Esophagus muscularis mucosa (tissue), 4 donors: ENCODE results near the gene TAAR2. TPM values are rescaled to one million over a fixed set of nuclear protein-coding genes. Genes with fewer than 3 reads are reported as not detected.

ENCODE experiments used
- DNase-seq: peaks from one replicate; pipeline ENCODE4 v3.0.0-alpha.2; 2017; ENCODE audit errors: extremely low spot score
- H3K27ac ChIP-seq, 4 donors: fragments of 200-600 bp; sonication (generic); replicated peaks in 1 of 4; 1 replicate in 3 of 4; 2 replicates in 1 of 4; pipeline ENCODE4 v1.5.1; 2016 to 2019; ENCODE audit warnings: mild to moderate bottlenecking in 1 of 4
- H3K27me3 ChIP-seq, 4 donors: fragments of 200-600 bp; sonication (generic); one replicate each; pipeline versions ENCODE4 v1.5.1 to v1.6.0; 2016 to 2019
- H3K36me3 ChIP-seq, 4 donors: fragments of 200-600 bp; sonication (generic); one replicate each; pipeline ENCODE4 v1.5.1; 2016 to 2019
- H3K4me1 ChIP-seq, 4 donors: fragments of 200-600 bp; sonication (generic); one replicate each; pipeline ENCODE4 v1.5.1; 2016 to 2019
- H3K4me3 ChIP-seq, 4 donors: fragments of 200-600 bp; sonication (generic); 1 replicate in 2 of 4; 2 replicates in 2 of 4; pipeline ENCODE4 v1.5.1; 2016 to 2019; ENCODE audit warnings: mild to moderate bottlenecking in 4 of 4, moderate library complexity in 1 of 4
- H3K9me3 ChIP-seq, 4 donors: fragments of 200-600 bp; sonication (generic); 1 replicate in 3 of 4; 2 replicates in 1 of 4; pipeline ENCODE4 v1.5.1; 2016 to 2019
- EP300 ChIP-seq: sonication (generic); formaldehyde crosslinking; IDR thresholded peaks from one replicate; pipeline ENCODE4 v1.6.1; 2017; ENCODE audit warnings: antibody characterized with exemption
- POLR2A ChIP-seq: fragments of 450-650 bp; IDR thresholded peaks from one replicate; pipeline ENCODE4 v1.6.1; 2017; ENCODE audit warnings: antibody characterized with exemption, moderate library complexity, mild to moderate bottlenecking, low read depth
- POLR2AphosphoS5 ChIP-seq, 2 donors: sonication (generic); formaldehyde crosslinking; IDR thresholded peaks; one replicate each; pipeline ENCODE4 v1.6.1; 2017; ENCODE audit warnings: antibody characterized with exemption in 2 of 2
- WGBS: methylation state at CpG from one replicate; pipeline ENCODE4 v1.1.5; 2018; 5-methylcytosine and 5-hydroxymethylcytosine counted together
- intact Hi-C: fragments of 100-400 bp; cut with DNase I; formaldehyde crosslinking; loops from one replicate; pipeline ENCODE4 v1.15.1; 2023
- total RNA-seq, 4 donors: library from RNA; depleted of rRNA; stranded (reverse); fragments of >200 nt; gene quantifications; one replicate each; pipeline versions ENCODE4 v1.1.0 to v1.2.1, GENCODE V29; 2016
- TF ChIP-seq, protein P1 (sequence below), 3 experiments: fragments of 200-600 bp in 2 of 3; fragments of 450-650 bp in 1 of 3; sonication (generic) in 2 of 3; IDR thresholded peaks; one replicate each; pipeline ENCODE4 v1.5.1; 2017 to 2019; ENCODE audit warnings: antibody characterized with exemption in 3 of 3, mild to moderate bottlenecking in 2 of 3, moderate library complexity in 1 of 3

The TAAR2 gene, protein sequence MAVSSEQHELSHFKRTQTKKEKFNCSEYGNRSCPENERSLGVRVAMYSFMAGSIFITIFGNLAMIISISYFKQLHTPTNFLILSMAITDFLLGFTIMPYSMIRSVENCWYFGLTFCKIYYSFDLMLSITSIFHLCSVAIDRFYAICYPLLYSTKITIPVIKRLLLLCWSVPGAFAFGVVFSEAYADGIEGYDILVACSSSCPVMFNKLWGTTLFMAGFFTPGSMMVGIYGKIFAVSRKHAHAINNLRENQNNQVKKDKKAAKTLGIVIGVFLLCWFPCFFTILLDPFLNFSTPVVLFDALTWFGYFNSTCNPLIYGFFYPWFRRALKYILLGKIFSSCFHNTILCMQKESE
- not detected for total RNA-seq

- Histone ChIP-seq H3K27me3 (peaks cover 0 to 5% (median 0%) of the 10 kb centered on the region in 4 donors), H3K9me3 (peaks cover 0 to 5% (median 0%) of the 10 kb centered on the region in 4 donors), H3K4me3 (no peak within 1 kb of the TSS), H3K27ac (no peak within 1 kb of the TSS), H3K36me3 (no peaks in the 10 kb centered on the region), H3K4me1 (no peaks in the 10 kb centered on the region)
- TF ChIP-seq EP300: no peak
- no peak for TF ChIP-seq POLR2A
- TF ChIP-seq POLR2AphosphoS5 (IDR thresholded peaks at IDR 0.05): no peak
- TF ChIP-seq, protein P1, sequence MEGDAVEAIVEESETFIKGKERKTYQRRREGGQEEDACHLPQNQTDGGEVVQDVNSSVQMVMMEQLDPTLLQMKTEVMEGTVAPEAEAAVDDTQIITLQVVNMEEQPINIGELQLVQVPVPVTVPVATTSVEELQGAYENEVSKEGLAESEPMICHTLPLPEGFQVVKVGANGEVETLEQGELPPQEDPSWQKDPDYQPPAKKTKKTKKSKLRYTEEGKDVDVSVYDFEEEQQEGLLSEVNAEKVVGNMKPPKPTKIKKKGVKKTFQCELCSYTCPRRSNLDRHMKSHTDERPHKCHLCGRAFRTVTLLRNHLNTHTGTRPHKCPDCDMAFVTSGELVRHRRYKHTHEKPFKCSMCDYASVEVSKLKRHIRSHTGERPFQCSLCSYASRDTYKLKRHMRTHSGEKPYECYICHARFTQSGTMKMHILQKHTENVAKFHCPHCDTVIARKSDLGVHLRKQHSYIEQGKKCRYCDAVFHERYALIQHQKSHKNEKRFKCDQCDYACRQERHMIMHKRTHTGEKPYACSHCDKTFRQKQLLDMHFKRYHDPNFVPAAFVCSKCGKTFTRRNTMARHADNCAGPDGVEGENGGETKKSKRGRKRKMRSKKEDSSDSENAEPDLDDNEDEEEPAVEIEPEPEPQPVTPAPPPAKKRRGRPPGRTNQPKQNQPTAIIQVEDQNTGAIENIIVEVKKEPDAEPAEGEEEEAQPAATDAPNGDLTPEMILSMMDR (IDR thresholded peaks at IDR 0.05): no peak
- 89% methylated on average over 6 of the region's 6 CpGs for WGBS
- intact Hi-C loops: no loop called here
- no peak for DNase-seq
Observed at GRCh38 chr6:132624175-132624574, at the start of gene TAAR2. TAAR2 (minus strand) TSS chr6:132624275; CDS start chr6:132624275, 0 bp downstream.

GRCh38 chr6:132673376-132674094, 49.5 kb upstream of the TAAR2 start:
- WGBS: 84% methylated on average over 10 of the region's 10 CpGs
- Histone ChIP-seq H3K27ac (no peak overlapping the region), H3K27me3 (no peaks in the 10 kb centered on the region), H3K36me3 (no peaks in the 10 kb centered on the region), H3K4me1 (peaks cover 0 to 3% (median 0%) of the 10 kb centered on the region in 4 donors), H3K9me3 (no peaks in the 10 kb centered on the region), H3K4me3 (no peak overlapping the region)
- intact Hi-C loops: loop anchor here (10.0 kb wide), 1 partner anchor 91 kb away; no protein-coding TSS in a partner anchor
- DNase-seq: no peak
- no peak for TF ChIP-seq EP300
- no peak for TF ChIP-seq POLR2AphosphoS5 (IDR thresholded peaks at IDR 0.05)
- TF ChIP-seq POLR2A: no peak
- TF ChIP-seq, protein P1 (IDR thresholded peaks at IDR 0.05): no peak

GRCh38 chr6:132671295-132671694, 47.2 kb upstream of the TAAR2 start:
- DNase-seq: no peak
- 81% methylated on average over 1 of the region's 1 CpG for whole genome bisulfite sequencing

GRCh38 chr6:132669690-132670291, 45.7 kb upstream of the TAAR2 start:
- no peak for TF ChIP-seq POLR2AphosphoS5 (IDR thresholded peaks at IDR 0.05)
- TF ChIP-seq, protein P1 (IDR thresholded peaks at IDR 0.05): peak; percentile 37 to 56 (median 41)
- H3K27me3 ChIP-seq: no peaks in the 10 kb centered on the region
- 7% methylated on average over 4 of the region's 4 CpGs for WGBS
- intact Hi-C loops: loop anchor here (10.0 kb wide), 1 partner anchor 95 kb away; no protein-coding TSS in a partner anchor
- no peak overlapping the region for H3K27ac ChIP-seq
- no peak overlapping the region for H3K4me3 ChIP-seq
- no peaks in the 10 kb centered on the region for H3K36me3 ChIP-seq
- no peaks in the 10 kb centered on the region for H3K9me3 ChIP-seq
- DNase-seq: no peak
- peaks cover 0 to 3% (median 0%) of the 10 kb centered on the region in 4 donors for H3K4me1 ChIP-seq

More at GRCh38 chr6:132671295-132671694, 47.2 kb upstream of the TAAR2 start:
- H3K4me1 ChIP-seq: peaks cover 0 to 3% (median 0%) of the 10 kb centered on the region in 4 donors
- H3K36me3 ChIP-seq: no peaks in the 10 kb centered on the region
- no peaks in the 10 kb centered on the region for H3K9me3 ChIP-seq
- no peak overlapping the region for H3K27ac ChIP-seq
- intact Hi-C loops: loop anchor here (10.0 kb wide), 1 partner anchor 94 kb away; no protein-coding TSS in a partner anchor
- H3K4me3 ChIP-seq: no peak overlapping the region
- no peak for TF ChIP-seq EP300
- no peak for TF ChIP-seq POLR2AphosphoS5 (IDR thresholded peaks at IDR 0.05)
- TF ChIP-seq, protein P1 (IDR thresholded peaks at IDR 0.05): no peak
- no peak for TF ChIP-seq POLR2A
- no peaks in the 10 kb centered on the region for H3K27me3 ChIP-seq
